NCI-H446 treated with DMSO at 0.1 percent for 48 hours (cell line): Measurements from ENCODE around the gene SNTG2.

Experiments used
- DNase-seq: peaks from one replicate; lab custom pipeline; 2025; lab: John Stamatoyannopoulos, UW

The SNTG2 gene

DNA sequence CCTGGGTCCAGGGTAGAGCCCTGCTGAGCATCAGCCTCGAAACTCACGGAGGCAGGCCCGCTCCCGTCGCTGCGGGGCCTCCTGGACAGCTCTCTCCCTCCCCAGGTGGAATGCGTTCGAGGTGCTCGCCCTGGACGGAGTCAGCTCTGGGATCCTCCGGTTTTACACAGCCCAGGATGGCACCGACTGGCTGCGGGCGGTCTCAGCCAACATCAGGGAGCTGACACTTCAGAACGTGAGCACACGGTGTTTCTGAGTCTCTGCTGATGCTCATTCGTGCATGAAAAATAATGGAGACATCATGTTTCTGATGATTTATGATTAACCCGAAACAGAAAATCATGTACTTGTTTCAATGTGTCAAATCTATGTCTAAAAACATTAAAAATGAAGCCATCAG, 287.1 kb downstream of the SNTG2 start:
- no peak for DNase-seq

DNA sequence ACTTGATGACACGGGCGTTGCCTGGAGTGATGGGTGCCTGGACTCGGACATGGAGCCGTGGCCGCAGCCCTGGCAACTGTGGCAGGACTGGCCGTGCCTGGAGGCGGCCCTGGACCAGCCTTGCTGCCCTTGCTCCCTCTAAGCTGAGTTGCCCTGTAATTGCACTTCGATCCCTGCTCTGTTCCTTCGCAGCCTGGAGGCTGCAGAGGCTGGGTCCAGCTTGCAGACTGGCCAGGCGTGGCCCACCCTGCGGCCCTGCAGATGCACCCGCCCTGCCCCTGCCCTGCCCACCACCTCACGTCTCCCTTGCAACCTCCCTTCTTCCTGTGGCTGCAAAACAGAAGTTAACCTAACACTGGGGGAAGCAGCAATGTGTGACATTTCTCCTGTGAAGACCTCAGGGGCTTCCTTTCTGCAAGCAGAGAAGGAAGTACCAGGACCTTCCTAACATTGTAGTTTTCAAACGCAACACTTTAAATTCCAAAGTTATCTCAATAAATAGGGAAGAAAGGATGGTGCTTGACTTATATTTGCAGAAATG, 288.0 kb downstream of the SNTG2 start:
- DNase-seq = no peak

DNA sequence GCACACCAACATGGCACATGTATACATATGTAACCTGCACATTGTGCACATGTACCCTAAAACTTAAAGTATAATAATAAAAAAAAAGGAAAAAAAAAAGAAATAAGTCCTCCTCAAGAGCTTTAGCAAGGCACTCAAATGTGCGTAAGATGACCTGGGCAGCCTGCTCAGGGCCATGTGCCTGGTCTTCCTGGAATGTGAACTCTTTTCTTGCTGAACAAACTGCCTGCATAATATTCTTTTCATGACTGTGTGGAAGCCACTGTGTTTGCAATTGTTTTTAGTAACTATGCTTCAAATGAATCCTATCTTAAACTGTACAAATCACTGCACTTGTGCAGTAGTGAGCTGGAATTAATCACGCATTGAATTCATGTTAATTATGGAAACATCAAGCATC, 294.5 kb downstream of the SNTG2 start:
- no peak for DNase-seq

GRCh38 chr2:1246239-1246638, 295.6 kb downstream of the SNTG2 start:
- DNase-seq = no peak

DNA sequence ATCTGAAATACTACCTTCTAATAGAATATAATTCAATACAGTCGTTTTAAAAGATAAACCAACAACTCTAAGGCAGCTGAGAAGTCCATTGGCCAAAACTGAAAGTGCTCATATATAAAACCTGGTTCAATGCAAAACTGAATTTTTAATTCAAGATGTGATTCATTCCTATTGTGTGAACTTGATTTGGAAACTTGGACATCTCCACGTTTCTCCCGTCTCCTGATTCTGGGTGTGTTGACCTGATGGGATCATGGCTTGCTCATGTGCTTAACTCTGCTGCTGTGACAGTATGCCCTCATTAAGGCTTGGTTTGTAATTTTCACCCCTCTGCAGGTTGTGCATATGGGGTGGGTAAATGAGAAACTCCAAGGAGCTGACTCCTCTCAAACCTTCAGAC, 296.3 kb downstream of the SNTG2 start:
- no peak for DNase-seq

- no peak for DNase-seq
These were observed 297.5 kb downstream of the SNTG2 start for GRCh38 chr2:1248187-1248586.

DNA sequence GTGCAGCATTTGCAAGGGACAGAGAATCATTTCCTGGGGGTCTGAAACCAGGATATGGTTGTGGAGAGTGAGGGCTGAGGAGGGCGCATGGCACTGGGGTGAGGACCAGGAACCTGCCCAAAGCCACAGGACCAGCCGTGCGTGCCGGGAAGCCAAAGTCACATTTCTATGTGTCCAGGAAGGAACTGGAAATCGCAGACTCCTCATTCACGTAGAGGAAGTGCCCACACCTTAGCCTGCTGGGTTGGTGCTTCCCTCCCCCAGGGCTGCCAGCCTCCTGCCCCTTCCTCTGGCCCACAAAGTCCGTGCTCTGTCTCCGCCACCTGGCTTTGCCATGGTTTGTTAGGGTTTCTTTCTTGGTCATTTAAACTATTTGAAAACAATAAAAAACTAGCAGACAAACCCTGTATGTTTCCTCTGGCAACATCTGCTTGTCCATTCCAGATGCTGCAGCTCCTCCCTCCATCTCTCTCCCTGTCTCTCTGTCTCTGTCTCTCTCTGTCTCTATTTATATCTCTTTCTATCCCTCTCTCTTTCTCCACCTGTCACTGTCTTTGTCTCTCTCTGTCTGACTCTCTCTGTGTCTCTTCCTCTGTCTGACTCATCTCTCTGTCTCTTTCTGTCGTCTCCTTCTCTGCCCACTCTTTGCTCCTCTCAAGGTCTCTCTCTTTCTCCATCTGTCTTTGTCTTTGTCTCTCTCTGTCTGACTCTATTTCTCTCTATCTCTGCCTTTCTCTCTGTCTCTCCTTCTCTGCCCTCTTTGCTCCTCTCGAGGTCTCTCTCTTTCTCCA, 299.4 kb downstream of the SNTG2 start:
- no peak for DNase-seq

- no peak for DNase-seq
These were observed 300.9 kb downstream of the SNTG2 start for GRCh38 chr2:1251520-1251919.

GRCh38 chr2:1253629-1254028, 303.0 kb downstream of the SNTG2 start:
- no peak for DNase-seq

GRCh38 chr2:1254662-1255343, 304.2 kb downstream of the SNTG2 start:
- DNase-seq = no peak

GRCh38 chr2:1256632-1257324, 306.1 kb downstream of the SNTG2 start:
- no peak for DNase-seq

DNA sequence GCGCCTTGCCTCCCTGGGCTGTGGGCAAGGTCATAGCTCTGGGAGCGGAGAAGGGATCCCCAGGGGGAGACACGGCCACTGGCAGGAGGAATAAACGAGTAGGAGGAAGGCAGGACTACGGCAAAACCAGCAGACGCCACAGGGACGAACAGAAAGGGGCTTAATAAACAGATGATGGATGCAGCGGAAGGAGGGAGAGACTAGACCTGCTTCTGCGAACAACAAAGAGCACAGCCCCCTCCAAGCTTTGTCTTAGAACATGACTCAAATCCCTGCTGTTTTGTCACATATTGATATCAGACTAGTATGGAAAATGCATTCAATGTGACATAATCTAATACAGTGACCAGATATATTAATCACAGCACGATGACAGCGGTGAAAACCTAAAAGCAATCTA, 306.7 kb downstream of the SNTG2 start:
- DNase-seq = no peak

DNA sequence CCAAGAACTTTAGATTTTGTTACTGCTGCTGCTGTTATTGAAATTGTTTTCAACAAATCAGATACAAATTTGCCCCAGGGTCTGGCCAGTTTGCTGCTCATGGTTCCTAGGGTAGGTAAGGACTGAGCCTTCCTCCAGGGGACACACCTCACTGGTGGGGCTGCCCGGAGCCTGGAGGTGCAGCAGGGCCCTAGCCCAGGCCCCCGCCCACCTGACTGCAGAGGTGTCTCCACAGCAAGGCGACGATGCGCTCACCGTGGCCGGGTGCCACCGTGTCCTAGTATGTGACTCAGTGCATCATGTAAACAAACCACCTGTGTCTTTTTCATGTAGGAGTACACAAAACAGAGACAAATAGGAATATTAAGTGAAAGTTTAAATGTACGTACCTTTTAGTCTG, 309.1 kb downstream of the SNTG2 start:
- no peak for DNase-seq

DNA sequence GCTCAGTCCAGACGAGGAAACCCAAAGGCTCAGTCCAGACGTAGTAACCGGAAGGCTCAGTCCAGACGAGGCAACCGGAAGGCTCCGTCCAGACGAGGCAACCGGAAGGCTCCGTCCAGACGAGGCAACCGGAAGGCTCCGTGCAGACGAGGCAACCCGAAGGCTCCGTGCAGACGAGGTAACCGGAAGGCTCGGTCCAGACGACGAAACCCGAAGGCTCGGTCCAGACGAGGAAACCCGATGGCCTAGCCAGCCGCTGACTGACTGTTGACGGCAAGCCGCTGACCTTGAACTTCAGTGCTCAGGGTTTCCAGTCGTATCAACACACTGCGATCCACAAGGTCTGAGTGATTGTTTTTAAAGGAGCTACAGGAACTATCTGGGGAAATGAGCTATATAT, 312.0 kb downstream of the SNTG2 start:
- DNase-seq = no peak

- DNase-seq = no peak
These were observed 314.8 kb downstream of the SNTG2 start for GRCh38 chr2:1265454-1265853.

- no peak for DNase-seq
These were observed 315.7 kb downstream of the SNTG2 start for GRCh38 chr2:1266351-1266750.

GRCh38 chr2:1268034-1268433, 317.4 kb downstream of the SNTG2 start:
- no peak for DNase-seq

GRCh38 chr2:1269812-1270211, 319.2 kb downstream of the SNTG2 start:
- DNase-seq = no peak

DNA sequence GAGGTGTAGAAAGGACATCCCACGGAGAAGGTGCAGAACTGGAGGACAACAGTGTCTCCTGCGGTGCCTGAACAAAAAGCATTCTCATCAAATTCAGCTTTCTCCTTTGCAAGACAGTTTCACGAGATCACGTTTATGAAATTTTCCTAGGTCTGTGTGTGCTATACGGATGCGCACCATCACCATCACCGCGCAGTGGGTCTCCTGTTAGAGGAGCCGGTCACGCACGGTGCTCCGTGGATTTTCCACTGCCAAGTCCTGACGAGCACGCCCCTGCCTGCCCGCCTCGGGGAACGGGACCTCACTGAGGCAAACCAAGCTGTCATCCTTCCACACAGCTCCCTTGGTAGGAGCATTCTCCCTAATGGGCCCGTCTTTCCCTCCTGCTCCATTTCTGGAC, 322.2 kb downstream of the SNTG2 start:
- DNase-seq = no peak

GRCh38 chr2:1277634-1278033, 327.0 kb downstream of the SNTG2 start:
- DNase-seq = no peak

DNA sequence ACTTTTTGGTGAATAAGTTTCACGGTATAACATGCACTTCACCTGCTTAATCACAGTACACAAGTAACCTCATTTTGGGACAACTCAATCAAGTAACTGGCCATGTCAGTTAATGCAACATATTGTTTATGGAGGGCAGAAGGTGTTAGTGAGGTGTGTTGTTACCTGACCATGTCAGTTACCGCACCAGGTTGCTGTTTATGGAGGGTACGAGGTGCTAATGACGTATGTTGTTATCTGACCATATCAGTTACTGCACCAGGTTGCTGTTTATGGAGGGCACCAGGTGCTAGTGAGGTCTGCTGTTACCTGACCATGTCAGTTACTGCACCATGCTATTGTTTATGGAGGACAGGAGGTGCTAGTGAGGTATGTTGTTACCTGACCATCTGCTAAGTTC, 327.5 kb downstream of the SNTG2 start:
- no peak for DNase-seq

- no peak for DNase-seq
These were observed 328.2 kb downstream of the SNTG2 start for GRCh38 chr2:1278861-1279260.

DNA sequence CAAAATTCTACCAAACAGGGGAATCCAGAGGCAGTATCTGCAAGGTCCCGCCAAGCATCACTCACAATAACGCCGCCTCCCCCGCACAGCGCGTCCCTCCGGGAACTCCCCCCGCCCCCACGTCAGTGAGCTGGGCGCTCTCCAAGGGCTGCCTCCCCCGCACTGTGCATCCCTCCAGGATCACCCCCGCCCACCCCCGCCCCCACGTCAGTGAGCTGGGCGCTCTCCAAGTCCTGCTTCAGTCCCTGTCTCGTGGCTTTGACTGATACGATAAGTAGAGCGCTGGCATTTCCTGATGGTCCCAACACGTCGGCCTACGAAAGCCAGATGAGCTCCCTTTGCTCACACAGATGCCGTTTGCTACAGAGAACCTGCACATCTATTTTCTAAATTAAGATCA, 331.9 kb downstream of the SNTG2 start:
- DNase-seq = no peak
